GM08714 (cell line): Measurements from ENCODE around the gene DLG1.

Experiments used
- H3K4me3 ChIP-seq: fragments of 200-500 bp; sonication (Bioruptor generic); 2 replicates; pipeline ENCODE4 v1.5.1; 2014; ENCODE audit warnings: mild to moderate bottlenecking, low read length, inconsistent platforms
- ZNF274 ChIP-seq: IDR thresholded peaks from 2 replicates; pipeline ENCODE4 v1.6.1; 2012; ENCODE audit warnings: mild to moderate bottlenecking, low read depth, low read length

The DLG1 gene

GRCh38 chr3:197305854-197306253 lies 7.4 kb upstream of the DLG1 start:
- H3K4me3 ChIP-seq, result no peak overlapping the region
- TF ChIP-seq ZNF274, result no peak

- TF ChIP-seq ZNF274, result no peak
Measured at GRCh38 chr3:197303452-197303851, 5.0 kb upstream of the DLG1 start.

GRCh38 chr3:197302696-197303341 lies 4.4 kb upstream of the DLG1 start:
- TF ChIP-seq ZNF274, result no peak
- H3K4me3 ChIP-seq, result no peak overlapping the region

More at GRCh38 chr3:197303452-197303851, 5.0 kb upstream of the DLG1 start:
- no peak overlapping the region for H3K4me3 ChIP-seq

GRCh38 chr3:197302033-197302432 lies 3.6 kb upstream of the DLG1 start:
- TF ChIP-seq ZNF274, result no peak
- no peak overlapping the region for H3K4me3 ChIP-seq

GRCh38 chr3:197300361-197300760 lies 1.9 kb upstream of the DLG1 start:
- TF ChIP-seq ZNF274, result no peak
- H3K4me3 ChIP-seq, result no peak overlapping the region

- H3K4me3 ChIP-seq, result peak overlapping the region; percentile 72
- TF ChIP-seq ZNF274, result no peak
Measured at GRCh38 chr3:197298945-197299854, 788 bp upstream of the DLG1 start.

- TF ChIP-seq ZNF274, result no peak
- H3K4me3 ChIP-seq, result peak overlapping the region; percentile 72
Measured at GRCh38 chr3:197297476-197298340, 704 bp downstream of the DLG1 start.

- TF ChIP-seq ZNF274, result no peak
- H3K4me3 ChIP-seq, result peak overlapping the region; percentile 72
Measured at GRCh38 chr3:197297002-197297401, 1.4 kb downstream of the DLG1 start.

- TF ChIP-seq ZNF274, result no peak
- peak overlapping the region; percentile 72; the same call in 1 of the 2 replicates for H3K4me3 ChIP-seq
Measured at GRCh38 chr3:197296545-197296944, 1.9 kb downstream of the DLG1 start.

GRCh38 chr3:197295871-197296270 lies 2.5 kb downstream of the DLG1 start:
- no peak overlapping the region; the same call in 1 of the 2 replicates for H3K4me3 ChIP-seq

GRCh38 chr3:197293605-197294237 lies 4.7 kb downstream of the DLG1 start:
- no peak for TF ChIP-seq ZNF274
- H3K4me3 ChIP-seq, result no peak overlapping the region

More at GRCh38 chr3:197295871-197296270, 2.5 kb downstream of the DLG1 start:
- TF ChIP-seq ZNF274, result no peak

GRCh38 chr3:197292648-197293047 lies 5.8 kb downstream of the DLG1 start:
- TF ChIP-seq ZNF274, result no peak
- no peak overlapping the region for H3K4me3 ChIP-seq

- no peak for TF ChIP-seq ZNF274
- H3K4me3 ChIP-seq, result no peak overlapping the region
Measured at GRCh38 chr3:197292083-197292646, 6.2 kb downstream of the DLG1 start.
